Activated CD4-positive, alpha-beta T cell treated with anti-CD3 and anti-CD28 coated beads for 36 hours (primary cell): ENCODE measurements around the gene PNPO. TPM values are rescaled to one million over a fixed set of nuclear protein-coding genes. Genes with fewer than 3 reads are reported as not detected.

Experiments used
- ATAC-seq: fragments of 200-7000 bp; cut with Tn5 transposase; one replicate; pipeline ENCODE4 v1.10.0; 2021; ENCODE audit warnings: mild to moderate bottlenecking, moderate library complexity
- CTCF ChIA-PET: fragments of 350-600 bp; sonication (Branson Sonifier 250); formaldehyde crosslinking; loops from one replicate; lab custom pipeline; 2021; ENCODE audit warnings: antibody characterized with exemption; lab: Charles Lee
- POLR2A ChIA-PET: fragments of 350-600 bp; sonication (Branson Sonifier 250); formaldehyde crosslinking; loops from one replicate; lab custom pipeline; 2021; ENCODE audit warnings: antibody characterized with exemption, inconsistent platforms; lab: Charles Lee
- DNase-seq: peaks from one replicate; pipeline ENCODE4 v3.0.0-alpha.2; 2020
- H3K27ac Mint-ChIP-seq: one replicate; pipeline ENCODE4 v1.8.0; 2021; ENCODE audit warnings: mixed read lengths
- H3K27me3 Mint-ChIP-seq: one replicate; pipeline ENCODE4 v1.8.0; 2021; ENCODE audit warnings: mixed read lengths
- H3K36me3 Mint-ChIP-seq: one replicate; pipeline ENCODE4 v1.8.0; 2021; ENCODE audit warnings: low read depth, mixed read lengths
- H3K4me1 Mint-ChIP-seq: one replicate; pipeline ENCODE4 v1.8.0; 2021; ENCODE audit warnings: mixed read lengths
- H3K4me3 Mint-ChIP-seq: one replicate; pipeline ENCODE4 v1.8.0; 2021; ENCODE audit warnings: mild to moderate bottlenecking, moderate library complexity, mixed read lengths
- H3K9me3 Mint-ChIP-seq: one replicate; pipeline ENCODE4 v1.8.0; 2021; ENCODE audit warnings: low read depth, mixed read lengths
- intact Hi-C, 2 experiments: fragments of 100-400 bp; cut with DNase I in 1 of 2; cut with micrococcal nuclease in 1 of 2; formaldehyde crosslinking; loops; one replicate each; pipeline versions ENCODE4 v1.14.2 to v1.15.1; 2022 to 2024; cut with DNase I, micrococcal nuclease
- total RNA-seq, 2 experiments: library from RNA; stranded (reverse); gene quantifications; one replicate each; pipeline ENCODE4 v1.2.3, GENCODE V29; 2021

Gene PNPO
- total RNA-seq, 2 experiments from 2014 or later = 29.7 to 41.0 TPM

DNA sequence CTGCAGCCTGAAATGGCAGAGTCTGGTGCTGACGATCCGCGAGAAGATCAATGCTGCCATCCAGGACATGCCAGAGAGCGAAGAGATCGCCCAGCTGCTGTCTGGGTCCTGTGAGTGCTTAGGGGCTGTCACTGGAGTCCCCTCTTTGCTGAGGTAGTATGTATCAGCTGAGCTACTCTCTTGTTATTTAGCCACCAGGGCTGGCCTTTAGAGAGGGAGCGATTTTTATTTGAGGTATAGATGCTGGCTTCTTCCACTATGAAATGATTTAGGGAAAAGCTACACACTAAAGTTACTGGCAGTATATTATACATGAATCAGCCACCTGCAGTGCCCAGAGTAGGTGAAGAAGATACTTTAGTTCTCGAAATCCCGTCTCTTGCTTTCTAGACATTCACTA, 32.2 kb downstream of the PNPO start:
- intact Hi-C loops = no loop called here
- Mint-ChIP-seq H3K27ac (no peak overlapping the region), H3K27me3 (no peaks in the 10 kb centered on the region), H3K36me3 (peaks cover 30% of the 10 kb centered on the region), H3K4me3 (no peak overlapping the region), H3K4me1 (peaks cover 21% of the 10 kb centered on the region), H3K9me3 (no peaks in the 10 kb centered on the region)
- ChIA-PET CTCF (interaction anchor here (8.2 kb wide), 1 partner anchor 28 kb away, joined by 222 read pairs; the partner anchor contains the start of gene PNPO), POLR2A (interaction anchor here (1.5 kb wide), 1 partner anchor 78 kb away, joined by 3 read pairs; no protein-coding TSS in a partner anchor)
- no peak for DNase-seq
- no peak for ATAC-seq

DNA sequence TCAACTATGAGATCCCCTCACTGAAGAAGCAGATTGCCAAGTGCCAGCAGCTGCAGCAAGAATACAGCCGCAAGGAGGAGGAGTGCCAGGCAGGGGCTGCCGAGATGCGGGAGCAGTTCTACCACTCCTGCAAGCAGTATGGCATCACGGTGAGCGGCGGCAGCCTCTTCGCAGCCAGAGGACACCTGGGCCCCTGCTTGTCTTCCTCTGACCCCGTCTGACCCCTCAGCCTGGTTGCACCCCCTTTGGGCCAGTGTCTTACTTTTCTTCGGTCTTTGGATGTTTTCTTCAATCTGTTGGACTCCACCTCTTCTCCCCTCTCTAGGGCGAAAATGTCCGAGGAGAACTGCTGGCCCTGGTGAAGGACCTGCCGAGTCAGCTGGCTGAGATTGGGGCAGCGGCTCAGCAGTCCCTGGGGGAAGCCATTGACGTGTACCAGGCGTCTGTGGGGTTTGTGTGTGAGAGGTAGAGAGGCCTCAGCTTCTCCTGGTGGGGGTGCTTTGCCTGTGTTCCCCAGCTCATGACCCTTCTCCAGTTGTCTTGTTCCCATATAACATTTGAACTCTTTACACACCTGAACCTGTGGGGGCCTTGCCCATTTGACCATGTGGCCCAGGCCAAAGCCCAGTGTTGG, 33.9 kb downstream of the PNPO start:
- Mint-ChIP-seq H3K4me1 (peaks cover 14% of the 10 kb centered on the region), H3K27me3 (no peaks in the 10 kb centered on the region), H3K27ac (no peak overlapping the region), H3K4me3 (no peak overlapping the region), H3K9me3 (no peaks in the 10 kb centered on the region), H3K36me3 (peaks cover 38% of the 10 kb centered on the region)
- no peak for DNase-seq
- intact Hi-C loops = no loop called here
- ChIA-PET CTCF (interaction anchor here (1.0 to 4.5 kb wide), 3 partner anchors 18 to 44 kb away, joined by 3 to 28 read pairs (median 4); partner anchors contain the start of gene PNPO), POLR2A (no interaction called here)
- no peak for ATAC-seq

GRCh38 chr17:47975823-47976205, 34.4 kb downstream of the PNPO start:
- Mint-ChIP-seq H3K4me1 (peaks cover 12% of the 10 kb centered on the region), H3K4me3 (no peak overlapping the region), H3K27ac (no peak overlapping the region), H3K27me3 (no peaks in the 10 kb centered on the region), H3K36me3 (peaks cover 39% of the 10 kb centered on the region), H3K9me3 (no peaks in the 10 kb centered on the region)
- DNase-seq = no peak
- intact Hi-C loops = no loop called here
- CTCF ChIA-PET = interaction anchor here (0.5 to 4.5 kb wide), 6 partner anchors 17 to 637 kb away, joined by 3 to 28 read pairs (median 3); partner anchors contain the start of gene PNPO
- POLR2A ChIA-PET = no interaction called here
- ATAC-seq = no peak

DNA sequence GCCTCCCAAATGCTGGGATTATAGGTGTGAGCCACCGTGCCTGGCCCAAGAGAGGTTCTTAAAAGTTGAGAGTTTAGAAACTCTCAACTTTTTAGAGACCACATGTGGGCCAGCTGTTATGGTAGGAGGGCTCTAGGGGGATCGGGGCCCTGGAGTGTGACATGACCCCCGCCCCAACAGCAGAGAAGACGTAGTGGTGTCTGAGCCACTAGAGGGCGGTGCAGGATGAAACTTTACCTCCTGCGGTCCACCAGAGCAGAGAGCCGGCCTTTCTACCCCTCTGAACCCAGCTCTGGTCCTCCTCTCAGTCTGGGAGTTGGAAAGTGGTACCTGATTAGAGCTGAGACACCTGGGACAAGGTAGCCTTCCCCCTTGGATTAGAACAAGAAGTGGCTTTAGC, 37.0 kb downstream of the PNPO start:
- DNase-seq (peak; percentile 72), ATAC-seq (peak; percentile 74)
- Mint-ChIP-seq H3K36me3 (peaks cover 49% of the 10 kb centered on the region), H3K4me1 (no peaks in the 10 kb centered on the region), H3K27me3 (no peaks in the 10 kb centered on the region), H3K27ac (no peak overlapping the region), H3K4me3 (no peak overlapping the region), H3K9me3 (no peaks in the 10 kb centered on the region)
- ChIA-PET CTCF (interaction anchor here (0.6 to 5.0 kb wide), 20 partner anchors 9 to 1166 kb away, joined by 3 to 28 read pairs (median 3); partner anchors contain the start of gene CDK5RAP3), POLR2A (no interaction called here)
- intact Hi-C loops = loop anchor here in 1 of 2 experiments (1.0 kb wide), 1 partner anchor 45 kb away; no protein-coding TSS in a partner anchor

GRCh38 chr17:47980541-47980940, 39.2 kb downstream of the PNPO start:
- H3K36me3 Mint-ChIP-seq = peaks cover 38% of the 10 kb centered on the region
- POLR2A ChIA-PET = no interaction called here

DNA sequence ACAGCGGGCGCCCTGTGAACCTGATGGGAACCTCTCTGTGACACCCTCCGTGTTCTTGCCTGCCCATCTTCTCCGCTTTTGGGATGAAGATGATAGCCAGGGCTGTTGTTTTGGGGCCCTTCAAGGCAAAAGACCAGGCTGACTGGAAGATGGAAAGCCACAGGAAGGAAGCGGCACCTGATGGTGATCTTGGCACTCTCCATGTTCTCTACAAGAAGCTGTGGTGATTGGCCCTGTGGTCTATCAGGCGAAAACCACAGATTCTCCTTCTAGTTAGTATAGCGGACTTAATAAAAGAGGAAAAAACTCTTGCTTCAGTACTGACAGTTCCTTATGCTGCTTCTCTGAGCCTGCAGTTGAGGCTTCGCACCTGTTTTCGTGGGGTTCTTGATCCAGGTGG, 40.1 kb downstream of the PNPO start:
- Mint-ChIP-seq H3K27ac (no peak overlapping the region), H3K9me3 (no peaks in the 10 kb centered on the region), H3K27me3 (no peaks in the 10 kb centered on the region), H3K4me3 (no peak overlapping the region), H3K4me1 (no peaks in the 10 kb centered on the region), H3K36me3 (peaks cover 35% of the 10 kb centered on the region)
- no peak for ATAC-seq
- CTCF ChIA-PET = interaction anchor here (0.7 to 5.0 kb wide), 3 partner anchors 12 to 67 kb away, joined by 3 to 25 read pairs (median 3); partner anchors contain the start of genes CDK5RAP3 and NFE2L1
- intact Hi-C loops = no loop called here
- DNase-seq = no peak
- POLR2A ChIA-PET = no interaction called here

More at GRCh38 chr17:47980541-47980940, 39.2 kb downstream of the PNPO start:
- Mint-ChIP-seq H3K27me3 (no peaks in the 10 kb centered on the region), H3K27ac (no peak overlapping the region), H3K4me3 (no peak overlapping the region), H3K4me1 (no peaks in the 10 kb centered on the region), H3K9me3 (no peaks in the 10 kb centered on the region)
- intact Hi-C loops = no loop called here
- no peak for ATAC-seq
- CTCF ChIA-PET = interaction anchor here (0.6 to 5.0 kb wide), 3 partner anchors 11 to 700 kb away, joined by 3 to 25 read pairs (median 3); partner anchors contain the start of gene CDK5RAP3
- DNase-seq = no peak

DNA sequence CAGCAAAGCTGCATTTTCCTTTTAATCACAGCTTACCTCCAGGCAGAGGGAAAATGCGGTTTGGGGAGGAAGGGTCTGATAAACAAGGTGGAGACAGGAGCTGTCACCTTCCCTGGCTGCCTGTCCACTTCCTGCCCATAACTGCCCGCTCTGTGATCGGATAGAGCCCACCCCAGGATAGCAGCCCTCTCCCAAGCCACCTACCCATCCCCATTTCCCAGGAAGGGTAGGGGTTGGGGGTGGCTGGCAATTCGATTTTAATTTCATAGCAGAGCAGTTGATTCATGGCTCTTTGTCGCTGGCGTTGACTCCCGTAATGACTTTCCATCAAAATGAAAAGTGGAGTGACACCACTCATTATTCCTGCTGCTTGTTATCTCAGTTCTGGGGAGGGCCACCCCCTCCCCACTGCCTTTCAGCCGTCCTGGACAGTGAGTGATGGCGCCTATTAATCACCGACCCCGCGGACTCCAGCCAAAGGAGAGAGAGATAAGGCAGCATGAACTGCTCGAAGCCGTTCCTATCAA, 40.8 kb downstream of the PNPO start:
- intact Hi-C loops = no loop called here

DNA sequence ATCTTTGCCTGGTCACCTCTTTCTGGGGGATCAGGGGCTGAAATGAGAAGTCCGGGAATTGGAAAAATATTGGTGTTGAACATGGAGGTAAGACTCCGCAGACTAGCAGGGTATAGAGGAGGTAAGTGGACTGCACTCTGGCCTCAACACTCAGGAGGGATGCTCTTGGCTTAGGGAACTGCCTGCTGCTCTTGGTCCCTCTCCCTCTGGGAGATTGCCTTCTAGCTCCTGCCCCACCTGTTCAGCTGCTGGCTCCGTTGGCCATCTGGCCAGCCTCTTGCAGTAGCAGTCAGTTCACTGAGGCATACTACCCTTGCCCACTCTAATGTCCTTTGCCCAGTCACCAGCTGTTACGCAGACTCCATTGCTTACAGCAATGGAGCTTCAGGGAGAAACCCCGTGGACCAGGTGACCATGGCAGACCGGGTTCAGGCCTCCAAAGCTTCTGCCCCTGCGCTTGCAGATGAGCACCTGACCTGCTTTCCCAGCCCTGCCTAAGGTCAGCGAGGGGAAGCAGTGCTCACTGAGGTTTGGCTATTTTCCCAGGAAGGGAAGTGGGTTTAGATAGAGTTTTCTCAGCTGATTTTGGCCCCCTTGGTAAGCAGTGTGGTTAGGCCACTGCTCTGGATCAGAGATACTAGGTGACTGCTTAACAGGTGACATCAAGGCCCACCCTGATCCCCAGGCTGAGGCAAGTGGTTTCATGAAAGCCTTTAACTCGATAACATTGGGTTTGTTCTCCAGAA, 41.4 kb downstream of the PNPO start:
- Mint-ChIP-seq H3K36me3 (peaks cover 23% of the 10 kb centered on the region), H3K4me3 (no peak overlapping the region), H3K27me3 (no peaks in the 10 kb centered on the region), H3K9me3 (no peaks in the 10 kb centered on the region), H3K4me1 (no peaks in the 10 kb centered on the region), H3K27ac (no peak overlapping the region)
- intact Hi-C loops = no loop called here
- DNase-seq (no peak), ATAC-seq (no peak)
- CTCF ChIA-PET = interaction anchor here (0.7 to 1.5 kb wide), 4 partner anchors 11 to 629 kb away, joined by 3 to 4 read pairs (median 3); no protein-coding TSS in a partner anchor
- POLR2A ChIA-PET = no interaction called here

More for the DNA sequence above, 40.8 kb downstream of the PNPO start:
- ChIA-PET POLR2A (no interaction called here), CTCF (interaction anchor here (0.7 to 5.0 kb wide), 5 partner anchors 12 to 628 kb away, joined by 3 to 25 read pairs (median 3); partner anchors contain the start of gene CDK5RAP3)
- DNase-seq (no peak), ATAC-seq (no peak)
- Mint-ChIP-seq H3K4me1 (no peaks in the 10 kb centered on the region), H3K9me3 (no peaks in the 10 kb centered on the region), H3K4me3 (no peak overlapping the region), H3K27ac (no peak overlapping the region), H3K27me3 (no peaks in the 10 kb centered on the region), H3K36me3 (peaks cover 29% of the 10 kb centered on the region)

DNA sequence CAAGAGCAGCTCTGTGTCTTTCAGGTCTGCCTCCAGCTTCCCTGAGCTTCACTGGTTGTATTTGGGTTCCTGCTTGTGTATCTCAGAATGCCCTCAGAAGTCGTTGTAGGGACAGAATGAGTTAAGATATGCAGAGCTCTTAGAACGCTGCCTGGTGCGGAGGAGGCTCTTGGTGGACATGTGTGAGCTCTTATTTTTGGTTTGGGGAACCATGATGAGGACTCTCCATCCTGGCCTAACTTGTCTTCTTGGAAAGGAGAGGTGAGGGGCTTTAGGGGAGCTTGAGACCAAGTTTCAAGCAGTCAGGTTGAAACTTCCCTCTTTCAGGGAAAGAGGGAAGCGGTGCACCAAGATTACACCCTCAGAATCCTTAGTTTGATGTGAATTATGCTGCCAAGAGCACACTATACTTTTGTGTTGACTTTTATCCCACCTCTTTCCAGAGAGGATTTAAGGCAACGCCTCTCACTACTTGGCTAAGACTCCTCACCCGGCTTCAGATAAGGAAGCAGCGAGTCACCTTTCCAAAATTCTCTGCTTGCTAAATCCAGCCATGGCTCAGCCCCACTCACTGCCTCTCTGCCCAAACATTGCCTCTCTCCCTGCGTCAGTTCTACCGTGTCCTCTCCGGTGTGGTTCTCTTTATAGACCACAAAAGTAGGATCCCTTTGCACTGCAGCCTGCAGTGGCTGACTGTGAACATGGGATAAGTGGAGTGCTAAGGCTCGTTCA, 42.3 kb downstream of the PNPO start:
- no peaks in the 10 kb centered on the region for H3K27me3 Mint-ChIP-seq
- intact Hi-C loops = no loop called here
- no peaks in the 10 kb centered on the region for H3K4me1 Mint-ChIP-seq
- H3K9me3 Mint-ChIP-seq = no peaks in the 10 kb centered on the region
- ATAC-seq (no peak), DNase-seq (no peak)
- POLR2A ChIA-PET = no interaction called here
- CTCF ChIA-PET = interaction anchor here (0.7 to 1.5 kb wide), 3 partner anchors 10 to 20 kb away, joined by 3 to 4 read pairs (median 3); no protein-coding TSS in a partner anchor
- H3K4me3 Mint-ChIP-seq = no peak overlapping the region
- no peak overlapping the region for H3K27ac Mint-ChIP-seq
- H3K36me3 Mint-ChIP-seq = peaks cover 22% of the 10 kb centered on the region

DNA sequence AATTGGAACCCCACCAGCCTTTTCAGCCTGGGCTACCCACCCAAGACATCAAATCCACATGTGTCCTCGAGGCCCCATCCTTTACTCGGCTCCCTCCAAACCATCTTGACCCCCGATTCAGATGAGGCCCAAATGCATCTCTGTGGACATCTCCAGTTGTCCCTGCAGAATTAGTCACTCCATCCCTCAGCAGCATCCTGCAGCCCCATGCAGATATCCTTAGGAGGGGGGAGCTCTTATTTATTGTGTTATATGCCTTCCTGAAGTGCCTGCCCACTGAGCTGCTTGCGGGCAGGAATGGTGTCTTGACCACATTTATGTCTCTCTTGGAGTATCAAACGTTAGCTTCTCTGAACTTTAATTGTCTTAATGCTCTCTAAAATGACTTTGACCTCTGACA, 45.1 kb downstream of the PNPO start:
- peaks cover 12% of the 10 kb centered on the region for H3K36me3 Mint-ChIP-seq
- no peaks in the 10 kb centered on the region for H3K27me3 Mint-ChIP-seq
- CTCF ChIA-PET = interaction anchor here (0.7 to 1.0 kb wide), 4 partner anchors 8 to 718 kb away, joined by 3 to 4 read pairs (median 3); partner anchors contain the start of gene CDK5RAP3
- ATAC-seq = no peak
- POLR2A ChIA-PET = no interaction called here
- intact Hi-C loops = no loop called here
- no peaks in the 10 kb centered on the region for H3K9me3 Mint-ChIP-seq
- DNase-seq = no peak
- H3K27ac Mint-ChIP-seq = no peak overlapping the region
- H3K4me3 Mint-ChIP-seq = no peak overlapping the region
- no peaks in the 10 kb centered on the region for H3K4me1 Mint-ChIP-seq
